ENCODE measurements around the gene NPSR1.
"Not testable (repeated sequence)": the region's sequence is repeated elsewhere in the genome, so short reads cannot be mapped to it uniquely, and the experiment has no call there.

Gene NPSR1

GRCh38 chr7:34657632-34658268 lies at the start of gene NPSR1:
Gene NPSR1, plus strand, starts transcription at chr7:34658218. Its CDS starts 195 bp downstream, at chr7:34658413.
- DNase-seq, result no peak

- DNase-seq, result peak; percentile 49
Observed at GRCh38 chr7:34612661-34613060, 45.4 kb upstream of the NPSR1 start.

GRCh38 chr7:34620425-34620824 lies 37.6 kb upstream of the NPSR1 start:
- no peak for DNase-seq

- DNase-seq, result peak; percentile 0
Observed at GRCh38 chr7:34622182-34622581, 35.8 kb upstream of the NPSR1 start.

GRCh38 chr7:34622771-34623250 lies 35.2 kb upstream of the NPSR1 start:
- no peak for DNase-seq

- DNase-seq, result not testable (repeated sequence)
Observed at GRCh38 chr7:34628618-34629017, 29.4 kb upstream of the NPSR1 start.

- peak; percentile 84 for DNase-seq
Observed at GRCh38 chr7:34652809-34653208, 5.2 kb upstream of the NPSR1 start.

GRCh38 chr7:34653787-34654186 lies 4.2 kb upstream of the NPSR1 start:
- DNase-seq, result no peak

GRCh38 chr7:34655384-34655783 lies 2.6 kb upstream of the NPSR1 start:
- no peak for DNase-seq

- DNase-seq, result no peak
Observed at GRCh38 chr7:34656041-34656440, 2.0 kb upstream of the NPSR1 start.

GRCh38 chr7:34659472-34660075 lies 1.6 kb downstream of the NPSR1 start:
- DNase-seq, result no peak

- DNase-seq, result no peak
Observed at GRCh38 chr7:34662058-34662708, 4.2 kb downstream of the NPSR1 start.

- no peak for DNase-seq
Observed at GRCh38 chr7:34664755-34665154, 6.7 kb downstream of the NPSR1 start.

GRCh38 chr7:34672430-34672829 lies 14.4 kb downstream of the NPSR1 start:
- DNase-seq, result peak; percentile 80

- no peak for DNase-seq
Observed at GRCh38 chr7:34673066-34673465, 15.0 kb downstream of the NPSR1 start.

- DNase-seq, result peak; percentile 7
Observed at GRCh38 chr7:34675749-34676374, 17.8 kb downstream of the NPSR1 start.

GRCh38 chr7:34677491-34677890 lies 19.5 kb downstream of the NPSR1 start:
- DNase-seq, result no peak

GRCh38 chr7:34687529-34687928 lies 29.5 kb downstream of the NPSR1 start:
- DNase-seq, result no peak

- no peak for DNase-seq
Observed at GRCh38 chr7:34696415-34696814, 38.4 kb downstream of the NPSR1 start.

- no peak for DNase-seq
Observed at GRCh38 chr7:34709771-34710170, 51.8 kb downstream of the NPSR1 start.

- DNase-seq, result no peak
Observed at GRCh38 chr7:34718867-34719266, 60.8 kb downstream of the NPSR1 start.

- no peak for DNase-seq
Observed at GRCh38 chr7:34719636-34720035, 61.6 kb downstream of the NPSR1 start.

GRCh38 chr7:34720289-34720688 lies 62.3 kb downstream of the NPSR1 start:
- DNase-seq, result no peak

GRCh38 chr7:34723338-34723737 lies 65.3 kb downstream of the NPSR1 start:
- DNase-seq, result no peak

All from fibroblast of skin of right quadriceps (primary cell).